Stromal cell of bone marrow (primary cell): Measurements from ENCODE around the gene TMF1.
A peak's percentile ranks its signal among the peaks of the same experiment; 100 is the strongest.

Experiments used
- DNase-seq: peaks from one replicate; pipeline ENCODE4 v3.0.0-alpha.2; 2012; ENCODE audit warnings: low read depth

TMF1 gene

GRCh38 chr3:69051756-69052471 is at the start of gene TMF1:
Gene TMF1 (minus strand): TSS chr3:69052333. CDS start chr3:69052086, 247 bp downstream.
- DNase-seq, result peak; percentile 98

- no peak for DNase-seq
Observed at GRCh38 chr3:69099576-69099975, 47.4 kb upstream of the TMF1 start.

GRCh38 chr3:69097407-69098086 is 45.4 kb upstream of the TMF1 start:
- DNase-seq, result no peak

GRCh38 chr3:69096299-69096698 is 44.2 kb upstream of the TMF1 start:
- no peak for DNase-seq

GRCh38 chr3:69095636-69096035 is 43.5 kb upstream of the TMF1 start:
- DNase-seq, result no peak

- no peak for DNase-seq
Observed at GRCh38 chr3:69094467-69095205, 42.5 kb upstream of the TMF1 start.

- DNase-seq, result no peak
Observed at GRCh38 chr3:69092030-69092516, 39.9 kb upstream of the TMF1 start.

- no peak for DNase-seq
Observed at GRCh38 chr3:69091389-69092029, 39.4 kb upstream of the TMF1 start.

GRCh38 chr3:69090021-69090420 is 37.9 kb upstream of the TMF1 start:
- no peak for DNase-seq

GRCh38 chr3:69088063-69088462 is 35.9 kb upstream of the TMF1 start:
- DNase-seq, result no peak

GRCh38 chr3:69087030-69087791 is 35.1 kb upstream of the TMF1 start:
- DNase-seq, result no peak

- peak; percentile 91 for DNase-seq
Observed at GRCh38 chr3:69085833-69086722, 33.9 kb upstream of the TMF1 start.

GRCh38 chr3:69085168-69085832 is 33.2 kb upstream of the TMF1 start:
- DNase-seq, result no peak

GRCh38 chr3:69084326-69085167 is 32.4 kb upstream of the TMF1 start, which contains the start of gene ARL6IP5:
Gene ARL6IP5 (plus strand): TSS chr3:69084937. CDS start chr3:69085048, 111 bp downstream.
- DNase-seq, result peak; percentile 84

- DNase-seq, result peak; percentile 82
Observed at GRCh38 chr3:69082805-69083204, 30.7 kb upstream of the TMF1 start.

GRCh38 chr3:69082361-69082760 is 30.2 kb upstream of the TMF1 start:
- no peak for DNase-seq

- no peak for DNase-seq
Observed at GRCh38 chr3:69081583-69082262, 29.6 kb upstream of the TMF1 start.

- peak; percentile 67 for DNase-seq
Observed at GRCh38 chr3:69080233-69080920, 28.2 kb upstream of the TMF1 start, which contains the start of gene UBA3. Gene UBA3 (minus strand): TSS chr3:69080365. CDS start chr3:69080353, 12 bp downstream.
